ENCODE data around the gene CLEC2L. TPM values are rescaled to one million over a fixed set of nuclear protein-coding genes. Genes with fewer than 3 reads are reported as not detected.

Gene CLEC2L
- total RNA-seq, 4 donors from 2014 or later = not detected

- Histone ChIP-seq H3K9me3 (no peaks in the 10 kb centered on the region), H3K27me3 (no peaks in the 10 kb centered on the region), H3K4me1 (peaks cover 0 to 10% (median 0%) of the 10 kb centered on the region in 4 donors), H3K27ac (replicated peaks in 1 of 4) (no peak overlapping the region), H3K36me3 (peaks cover 2 to 56% (median 17%) of the 10 kb centered on the region in 4 donors), H3K4me3 (no peak overlapping the region)
- DNase-seq (ENCODE audit: extremely low spot score) = no peak
- WGBS = 91% methylated on average over 15 of the region's 15 CpGs
- intact Hi-C loops (cut with DNase I) = no loop called here
- TF ChIP-seq EP300 (IDR thresholded peaks at IDR 0.05) = no peak
- no peak for TF ChIP-seq POLR2AphosphoS5 (IDR thresholded peaks at IDR 0.05)
- TF ChIP-seq CTCF (IDR thresholded peaks at IDR 0.05) = no peak
Observed at GRCh38 chr7:139566736-139567646, 43.5 kb downstream of the CLEC2L start.

GRCh38 chr7:139567647-139568345, 44.3 kb downstream of the CLEC2L start:
- intact Hi-C loops (cut with DNase I) = no loop called here
- no peak for TF ChIP-seq CTCF (IDR thresholded peaks at IDR 0.05)

GRCh38 chr7:139568346-139568675, 44.8 kb downstream of the CLEC2L start:
- Histone ChIP-seq H3K27ac (replicated peaks in 1 of 4) (no peak overlapping the region), H3K36me3 (peaks cover 12 to 67% (median 29%) of the 10 kb centered on the region in 4 donors), H3K9me3 (no peaks in the 10 kb centered on the region), H3K27me3 (no peaks in the 10 kb centered on the region), H3K4me3 (no peak overlapping the region), H3K4me1 (peaks cover 0 to 10% (median 0%) of the 10 kb centered on the region in 4 donors)
- TF ChIP-seq CTCF (IDR thresholded peaks at IDR 0.05) = no peak
- no peak for TF ChIP-seq POLR2AphosphoS5 (IDR thresholded peaks at IDR 0.05)
- no peak for TF ChIP-seq EP300 (IDR thresholded peaks at IDR 0.05)
- no peak for TF ChIP-seq POLR2A (IDR thresholded peaks at IDR 0.05; ENCODE audit: low read depth)
- 91% methylated on average over 6 of the region's 6 CpGs for WGBS
- DNase-seq (ENCODE audit: extremely low spot score) = no peak
- intact Hi-C loops (cut with DNase I) = no loop called here

More at GRCh38 chr7:139567647-139568345, 44.3 kb downstream of the CLEC2L start:
- peaks cover 7 to 62% (median 24%) of the 10 kb centered on the region in 4 donors for H3K36me3 ChIP-seq
- no peaks in the 10 kb centered on the region for H3K9me3 ChIP-seq
- no peak overlapping the region for H3K4me3 ChIP-seq
- no peak for DNase-seq (ENCODE audit: extremely low spot score)
- 89% methylated on average over 14 of the region's 14 CpGs for WGBS
- no peaks in the 10 kb centered on the region for H3K27me3 ChIP-seq
- peaks cover 0 to 10% (median 0%) of the 10 kb centered on the region in 4 donors for H3K4me1 ChIP-seq
- no peak overlapping the region for H3K27ac ChIP-seq (replicated peaks in 1 of 4)

- TF ChIP-seq POLR2AphosphoS5 (IDR thresholded peaks at IDR 0.05) (no peak), EP300 (IDR thresholded peaks at IDR 0.05) (no peak), CTCF (IDR thresholded peaks at IDR 0.05) (no peak), POLR2A (IDR thresholded peaks at IDR 0.05; ENCODE audit: low read depth) (no peak)
- H3K27me3 ChIP-seq = no peaks in the 10 kb centered on the region
- peaks cover 0 to 10% (median 0%) of the 10 kb centered on the region in 4 donors for H3K4me1 ChIP-seq
- no peak for DNase-seq (ENCODE audit: extremely low spot score)
- H3K9me3 ChIP-seq = no peaks in the 10 kb centered on the region
- peaks cover 19 to 74% (median 35%) of the 10 kb centered on the region in 4 donors for H3K36me3 ChIP-seq
- intact Hi-C loops (cut with DNase I) = no loop called here
- H3K27ac ChIP-seq (replicated peaks in 1 of 4) = no peak overlapping the region
- H3K4me3 ChIP-seq = no peak overlapping the region
- WGBS = 96% methylated on average over 9 of the region's 12 CpGs
Observed at GRCh38 chr7:139568813-139569490, 45.5 kb downstream of the CLEC2L start.
